K562 (cell line): ENCODE results near the gene PLAC8L1. TPM values are rescaled to one million over a fixed set of nuclear protein-coding genes. Genes with fewer than 3 reads are reported as not detected.

ENCODE experiments used
- ATAC-seq: fragments of 200-7000 bp; cut with Tn5 transposase; 3 replicates; pipeline ENCODE4 v1.9.1; 2020; ENCODE audit warnings: moderate library complexity
- BruUV-seq: library from RNA; stranded (reverse); fragments of 400-500 nt; replicated peaks from 2 replicates; lab custom pipeline; 2021; lab: Mats Ljungman, UMichigan
- CTCF ChIA-PET: fragments of 300-600 bp; formaldehyde crosslinking; extraction: SDS; loops from one replicate; lab custom pipeline; 2021; ENCODE audit warnings: low intra/inter-chr PET ratio; lab: Yijun Ruan, JAX
- POLR2A ChIA-PET: fragments of 300-600, 350-650 bp; sonication (Branson Sonifier 250); formaldehyde crosslinking; extraction: SDS; loops from one replicate; lab custom pipeline; 2021; ENCODE audit warnings: antibody characterized with exemption, inconsistent platforms; lab: Yijun Ruan, JAX
- DNase-seq, 4 experiments: peaks; one replicate each; pipeline versions ENCODE4 v3.0.0 to v3.0.0-alpha.2; 2011 to 2018; ENCODE audit warnings: low spot score in 3 of 4, mixed read lengths in 3 of 4; ENCODE audit errors: extremely low read depth in 1 of 4
- FAIRE-seq: peaks from 2 replicates; lab custom pipeline; 2011; peaks lifted over from hg19 to GRCh38; lab: Jason Lieb, UNC
- H2AFZ ChIP-seq: 2 replicates; pipeline ENCODE4 v1.6.0; 2011; ENCODE audit warnings: low read depth, low read length, control low read depth, inconsistent platforms
- H3K27ac ChIP-seq: fragments of 200-600 bp; 3 replicates; pipeline ENCODE4 v1.8.0; 2011; ENCODE audit warnings: low read depth, mild to moderate bottlenecking, control low read depth, inconsistent platforms, low read length, moderate library complexity, mixed read lengths; ENCODE audit errors: extremely low read depth
- H3K27me3 ChIP-seq, 2 experiments: fragments of 300-600 bp in 1 of 2; 2 replicates in 1 of 2; 3 replicates in 1 of 2; pipeline versions ENCODE4 v1.6.0 to v1.8.0; 2011; ENCODE audit warnings: inconsistent platforms in 2 of 2, low read length in 2 of 2, mild to moderate bottlenecking in 1 of 2, mixed read lengths in 1 of 2, moderate library complexity in 1 of 2; ENCODE audit not compliant: control insufficient read depth in 2 of 2, insufficient read depth in 2 of 2
- H3K36me3 ChIP-seq: fragments of 300-600 bp; 3 replicates; pipeline ENCODE4 v1.8.0; 2011; ENCODE audit warnings: mild to moderate bottlenecking, low read length, inconsistent platforms; ENCODE audit not compliant: control insufficient read depth, insufficient read depth
- H3K4me1 ChIP-seq, 2 experiments: fragments of 200-600 bp in 1 of 2; replicated peaks in 1 of 2; 2 replicates in 1 of 2; 3 replicates in 1 of 2; pipeline versions ENCODE4 v1.5.1 to v1.8.0; 2011; ENCODE audit warnings: inconsistent platforms in 2 of 2, low read length in 2 of 2, mild to moderate bottlenecking in 1 of 2, mixed read lengths in 1 of 2, moderate library complexity in 1 of 2; ENCODE audit not compliant: control insufficient read depth in 2 of 2, insufficient read depth in 2 of 2
- H3K4me2 ChIP-seq: 2 replicates; pipeline ENCODE4 v1.6.1; 2011; ENCODE audit warnings: low read length, control low read depth, inconsistent platforms, mixed read lengths; ENCODE audit not compliant: insufficient read depth
- H3K4me3 ChIP-seq: fragments of 200-600 bp; sonication (generic), shearing (Covaris generic); 2 replicates; pipeline ENCODE4 v1.5.1; 2016; ENCODE audit warnings: control low read depth, inconsistent platforms
- H3K79me2 ChIP-seq: fragments of 200-600 bp; 3 replicates; pipeline ENCODE4 v1.8.0; 2011; ENCODE audit warnings: low read length, inconsistent platforms; ENCODE audit not compliant: control insufficient read depth, insufficient read depth
- H3K9ac ChIP-seq, 2 experiments: 2 replicates each; pipeline versions ENCODE4 v1.6.0 to v1.6.1; 2011; ENCODE audit warnings: low read depth in 2 of 2, low read length in 2 of 2, control low read depth in 1 of 2, inconsistent platforms in 1 of 2, mild to moderate bottlenecking in 1 of 2, mixed read lengths in 1 of 2; ENCODE audit not compliant: insufficient read depth in 1 of 2
- H3K9me1 ChIP-seq: one replicate; pipeline ENCODE4 v1.6.0; 2011; ENCODE audit warnings: inconsistent platforms, mild to moderate bottlenecking, low read length, moderate library complexity; ENCODE audit not compliant: control insufficient read depth, insufficient read depth
- H3K9me3 ChIP-seq: replicated peaks from 2 replicates; pipeline ENCODE4 v1.5.1; 2011; ENCODE audit warnings: low read depth, low read length, inconsistent platforms; ENCODE audit not compliant: control insufficient read depth, insufficient read depth
- H4K20me1 ChIP-seq: replicated peaks from 2 replicates; pipeline ENCODE4 v1.6.1; 2011; ENCODE audit warnings: low read length, inconsistent platforms, mixed read lengths; ENCODE audit not compliant: control insufficient read depth, insufficient read depth
- E2F8 ChIP-seq: fragments of 450-650 bp; IDR thresholded peaks from 2 replicates; pipeline ENCODE4 v1.7.1; 2018; ENCODE audit warnings: mild to moderate bottlenecking, low read depth; ENCODE audit not compliant: partially characterized antibody
- SMC3 ChIP-seq: conservative IDR thresholded peaks from 2 replicates; pipeline ENCODE4 v1.6.1; 2011; ENCODE audit warnings: low read depth, low read length, improper control_type of control experiment; ENCODE audit not compliant: insufficient read depth
- ZBTB40 ChIP-seq, 2 experiments: fragments of 450-650 bp in 1 of 2; sonication (generic) in 1 of 2; formaldehyde crosslinking in 1 of 2; IDR thresholded peaks; 2 replicates each; pipeline versions ENCODE4 v1.7.1 to v1.9.0; 2016 to 2022; ENCODE audit warnings: inconsistent platforms in 1 of 2, mild to moderate bottlenecking in 1 of 2, missing genetic modification reagents in 1 of 2
- WGBS: fragments of 100-300 bp; shearing (Covaris generic); methylation state at CpG from one replicate; pipeline ENCODE4 v1.1.6; 2016; ENCODE audit warnings: low coverage, mixed read lengths; ENCODE audit not compliant: insufficient coverage; ENCODE audit errors: missing lambda C conversion rate; 5-methylcytosine and 5-hydroxymethylcytosine counted together
- in situ Hi-C: fragments of 300-500 bp; cut with MboI; formaldehyde crosslinking; loops from 4 replicates; pipeline ENCODE4 v1.15.0; 2018; ENCODE audit warnings: inconsistent platforms, mixed read lengths
- intact Hi-C: fragments of 100-400 bp; cut with micrococcal nuclease; formaldehyde crosslinking; loops from 2 replicates; pipeline ENCODE4 v1.14.2; 2022
- polyA plus RNA-seq, 8 experiments: library from polyadenylated mRNA; depleted of rRNA in 4 of 8; stranded (reverse) in 5 of 8; unstranded in 3 of 8; fragments of >200 nt; fragmentation: Nextera tagmentation in 2 of 8; fragmentation: Illumina TruSeq in 1 of 8; extraction: Ambion mirVana in 2 of 8; extraction: Trizol in 1 of 8; gene quantifications; 2 replicates each; pipeline versions ENCODE4 v1.2.1 to v1.2.3, GENCODE V29; 2011 to 2014; ENCODE audit warnings: inconsistent platforms in 1 of 8, missing spikeins in 1 of 8
- total RNA-seq, 7 experiments: library from RNA; depleted of rRNA in 6 of 7; stranded (reverse); fragments of >200 nt in 6 of 7; fragmentation: Illumina TruSeq in 2 of 7; extraction: Trizol in 2 of 7; gene quantifications; 2 replicates each; pipeline versions ENCODE4 v1.2.1 to v1.2.3, GENCODE V29; 2011 to 2021; ENCODE audit warnings: low replicate concordance in 1 of 7

The PLAC8L1 gene
- total and polyA plus RNA-seq, 9 of the 15 experiments (the other 6 are each of a cell fraction or from before 2014, with no cell fraction given) = 0.10 to 0.43 (median 0.26) TPM; not detected in 3

GRCh38 chr5:146050086-146050485 is 55.3 kb downstream of the PLAC8L1 start (continued):
- TF ChIP-seq E2F8 = no peak

- no peak overlapping the region for H3K4me2 ChIP-seq
- BruUV-seq = no TSS peak
- in situ Hi-C loops = loop anchor here (10.0 to 25.0 kb wide), 2 partner anchors 365 to 1837 kb away; no protein-coding TSS in a partner anchor
- peak; percentile 16 for ATAC-seq
- intact Hi-C loops = loop anchor here (1.0 to 5.0 kb wide), 7 partner anchors 142 to 1846 kb away; no protein-coding TSS in a partner anchor
- 0% methylated on average over 3 of the region's 3 CpGs for WGBS
- H4K20me1 ChIP-seq = no peaks in the 10 kb centered on the region
- H3K9me1 ChIP-seq = no peaks in the 10 kb centered on the region
- H3K4me3 ChIP-seq = no peak overlapping the region
- H3K27ac ChIP-seq = no peak overlapping the region
- TF ChIP-seq ZBTB40 (IDR thresholded peaks at IDR 0.05) (no peak), ZBTB40 (CRISPR knock-in tag; IDR thresholded peaks at IDR 0.05) (0 out of 2 replicates have a peak, but pooled peaks have one; percentile 4), SMC3 (no peak)
- FAIRE-seq = no peak
- H3K9ac ChIP-seq = peak overlapping the region in 1 of 2 experiments; percentile 54; a peak in 1 of 4 replicates
- no peaks in the 10 kb centered on the region for H3K9me3 ChIP-seq
- no peak for DNase-seq
- no peaks in the 10 kb centered on the region for H3K4me1 ChIP-seq
- ChIA-PET CTCF (interaction anchor here (1.2 kb wide), 1 partner anchor 1846 kb away, joined by 3 read pairs; no protein-coding TSS in a partner anchor), POLR2A (no interaction called here)
- H2AFZ ChIP-seq = peak overlapping the region; percentile 41; the same call in 1 of the 2 replicates
- H3K36me3 ChIP-seq = no peaks in the 10 kb centered on the region
- no peaks in the 10 kb centered on the region for H3K27me3 ChIP-seq
- H3K79me2 ChIP-seq = no peaks in the 10 kb centered on the region
These were observed 55.7 kb downstream of the PLAC8L1 start for GRCh38 chr5:146049704-146050026.
